A549 (cell line): ENCODE measurements around the gene PPTC7. TPM values are rescaled to one million over a fixed set of nuclear protein-coding genes. Genes with fewer than 3 reads are reported as not detected.

Experiments used
- CBX2 ChIP-seq: fragments of 200-600 bp; sonication (generic); IDR thresholded peaks from 2 replicates; pipeline ENCODE4 v1.6.1; 2016; ENCODE audit warnings: low read depth, mild to moderate bottlenecking, borderline replicate concordance
- CEBPB ChIP-seq, 2 experiments: fragments of >200 bp in 1 of 2; sonication (Bioruptor Twin) in 1 of 2; formaldehyde crosslinking in 1 of 2; IDR thresholded peaks; 2 replicates each; pipeline ENCODE4 v1.6.1; 2012 to 2016
- CHD4 ChIP-seq: fragments of 200-600 bp; sonication (generic); IDR thresholded peaks from 2 replicates; pipeline ENCODE4 v1.6.1; 2016; ENCODE audit warnings: antibody characterized with exemption, mild to moderate bottlenecking, borderline replicate concordance
- EP300 ChIP-seq, 2 experiments: fragments of >200 bp; sonication (Bioruptor Twin); formaldehyde crosslinking; IDR thresholded peaks; 2 replicates in 1 of 2; 3 replicates in 1 of 2; pipeline ENCODE4 v1.6.1; 2016 to 2017
- FOXS1 ChIP-seq: fragments of 250-450 bp; sonication (Bioruptor Pico); IDR thresholded peaks from 2 replicates; pipeline ENCODE4 v1.5.0; 2020; ENCODE audit warnings: mild to moderate bottlenecking, moderate library complexity
- HES2 ChIP-seq: fragments of >200 bp; sonication (Bioruptor Twin); formaldehyde crosslinking; IDR thresholded peaks from 2 replicates; pipeline ENCODE4 v1.6.1; 2016
- HMGXB4 ChIP-seq: fragments of 250-450 bp; sonication (Bioruptor Pico); IDR thresholded peaks from 2 replicates; pipeline ENCODE4 v1.5.0; 2021; ENCODE audit warnings: mild to moderate bottlenecking, moderate library complexity, borderline replicate concordance
- HOXA7 ChIP-seq: fragments of 250-450 bp; sonication (Bioruptor Pico); IDR thresholded peaks from 2 replicates; pipeline ENCODE4 v1.5.0; 2020; ENCODE audit warnings: mild to moderate bottlenecking, moderate library complexity
- HOXB13 ChIP-seq: fragments of 250-450 bp; sonication (Bioruptor Pico); IDR thresholded peaks from 2 replicates; pipeline ENCODE4 v1.5.0; 2020; ENCODE audit warnings: low read depth, mild to moderate bottlenecking, moderate library complexity
- JUNB ChIP-seq: fragments of >200 bp; sonication (Bioruptor Twin); formaldehyde crosslinking; IDR thresholded peaks from 2 replicates; pipeline ENCODE4 v1.6.1; 2016
- MAZ ChIP-seq: fragments of 150-350 bp; IDR thresholded peaks from 2 replicates; pipeline ENCODE4 v1.6.1; 2014; ENCODE audit warnings: antibody characterized with exemption, low read depth, low read length, borderline replicate concordance
- MYC ChIP-seq: IDR thresholded peaks from 2 replicates; pipeline ENCODE4 v1.6.1; 2012; ENCODE audit warnings: mild to moderate bottlenecking, inconsistent platforms, low read length, improper control_type of control experiment, borderline replicate concordance
- NR3C1 ChIP-seq: fragments of >200 bp; sonication (Bioruptor Twin); formaldehyde crosslinking; IDR thresholded peaks from 3 replicates; pipeline ENCODE4 v1.6.1; 2017
- PBX3 ChIP-seq: IDR thresholded peaks from 2 replicates; pipeline ENCODE4 v1.6.1; 2012
- PHF8 ChIP-seq: fragments of 200-600 bp; sonication (generic); IDR thresholded peaks from 2 replicates; pipeline ENCODE4 v1.6.1; 2016; ENCODE audit warnings: low read depth, mild to moderate bottlenecking, antibody characterized with exemption, moderate library complexity, borderline replicate concordance
- POLR2AphosphoS2 ChIP-seq: conservative IDR thresholded peaks from 2 replicates; pipeline ENCODE4 v1.6.1; 2012; ENCODE audit warnings: low read length, improper control_type of control experiment, inconsistent platforms
- REST ChIP-seq: fragments of 200-600 bp; sonication (generic); IDR thresholded peaks from 2 replicates; pipeline ENCODE4 v1.6.1; 2016; ENCODE audit warnings: antibody characterized with exemption, mild to moderate bottlenecking, moderate library complexity
- RNF2 ChIP-seq: fragments of 200-600 bp; sonication (generic); IDR thresholded peaks from 2 replicates; pipeline ENCODE4 v1.6.1; 2016; ENCODE audit warnings: low read depth, mild to moderate bottlenecking, antibody characterized with exemption, moderate library complexity, borderline replicate concordance
- SMC3 ChIP-seq: fragments of >200 bp; sonication (Bioruptor Twin); formaldehyde crosslinking; IDR thresholded peaks from 3 replicates; pipeline ENCODE4 v1.6.1; 2018; ENCODE audit warnings: inconsistent platforms
- TP53 ChIP-seq: fragments of 250-450 bp; sonication (Bioruptor Pico); IDR thresholded peaks from 2 replicates; pipeline ENCODE4 v1.5.0; 2021; ENCODE audit warnings: mild to moderate bottlenecking, moderate library complexity
- ZC3H11A ChIP-seq: fragments of 450-650 bp; IDR thresholded peaks from 2 replicates; pipeline ENCODE4 v1.6.1; 2014; ENCODE audit warnings: antibody characterized with exemption, mild to moderate bottlenecking
- ZNF302 ChIP-seq: fragments of 250-450 bp; sonication (Bioruptor Pico); IDR thresholded peaks from 2 replicates; pipeline ENCODE4 v1.9.0; 2021; ENCODE audit warnings: inconsistent platforms, mild to moderate bottlenecking, moderate library complexity
- polyA plus RNA-seq, 4 experiments: library from polyadenylated mRNA; depleted of rRNA in 3 of 4; stranded (reverse); fragments of >200 nt; fragmentation: RNase III in 1 of 4; extraction: RNeasy Plus Mini Kit Qiagen cat#74134 plus additional on column Dnase treatment in 1 of 4; gene quantifications; 2 replicates in 3 of 4; 3 replicates in 1 of 4; pipeline ENCODE4 v1.2.3, GENCODE V29; 2011 to 2017

Gene PPTC7
- polyA plus RNA-seq, 2 of the 4 experiments (the other 2 are of a cell fraction) = 15.1 to 30.3 TPM

- TF ChIP-seq CHD4 = no peak
- no peak for TF ChIP-seq FOXS1
- TF ChIP-seq POLR2AphosphoS2 = no peak
- no peak for TF ChIP-seq HMGXB4 (CRISPR knock-in tag)
- no peak for TF ChIP-seq ZC3H11A
- TF ChIP-seq MYC = peak; percentile 63
- no peak for TF ChIP-seq HOXA7 (CRISPR knock-in tag)
- TF ChIP-seq NR3C1 = no peak
- TF ChIP-seq ZNF302 (CRISPR knock-in tag) = no peak
- TF ChIP-seq RNF2 = no peak; the same call in 1 of the 2 replicates
- no peak for TF ChIP-seq SMC3
- no peak for TF ChIP-seq MAZ
- TF ChIP-seq HES2 = no peak
- no peak for TF ChIP-seq HOXB13 (CRISPR knock-in tag)
- no peak for TF ChIP-seq PBX3
- TF ChIP-seq PHF8 = peak; percentile 89
- TF ChIP-seq EP300 (IDR thresholded peaks at IDR 0.05) = no peak
- no peak for TF ChIP-seq CEBPB (IDR thresholded peaks at IDR 0.05)
- peak; percentile 81 for TF ChIP-seq REST
- TF ChIP-seq JUNB = no peak
- no peak for TF ChIP-seq TP53 (CRISPR knock-in tag)
- TF ChIP-seq CBX2 = no peak
Observed at GRCh38 chr12:110613771-110614684, 30.9 kb upstream of the PPTC7 start, which contains the start of gene TCTN1 (continued).
